Tibial nerve (tissue), 4 donors: ENCODE results near the gene TSPAN32. TPM values are rescaled to one million over a fixed set of nuclear protein-coding genes. Genes with fewer than 3 reads are reported as not detected.

Experiments
- DNase-seq, 2 donors: peaks; one replicate each; pipeline ENCODE4 v3.0.0-alpha.2; 2019; ENCODE audit warnings: low spot score in 2 of 2
- H3K27ac ChIP-seq, 4 donors: fragments of 200-600 bp; sonication (generic) in 3 of 4; one replicate each; pipeline ENCODE4 v1.5.1; 2017 to 2019; ENCODE audit warnings: mild to moderate bottlenecking in 1 of 4
- H3K27me3 ChIP-seq, 2 donors: fragments of 200-600 bp; sonication (generic) in 1 of 2; one replicate each; pipeline versions ENCODE4 v1.5.1 to v1.6.0; 2017 to 2019
- H3K36me3 ChIP-seq, 3 donors: fragments of 200-600 bp; sonication (generic); one replicate each; pipeline ENCODE4 v1.5.1; 2018 to 2019
- H3K4me1 ChIP-seq, 4 donors: fragments of 200-600 bp; sonication (generic) in 3 of 4; one replicate each; pipeline ENCODE4 v1.5.1; 2017 to 2019
- H3K4me3 ChIP-seq, 4 donors: fragments of 200-600 bp; sonication (generic) in 3 of 4; one replicate each; pipeline ENCODE4 v1.5.1; 2017 to 2019; ENCODE audit warnings: mild to moderate bottlenecking in 1 of 4, moderate library complexity in 1 of 4
- H3K9me3 ChIP-seq, 4 donors: fragments of 200-600 bp; sonication (generic) in 3 of 4; one replicate each; pipeline ENCODE4 v1.5.1; 2017 to 2019
- CTCF ChIP-seq, 5 experiments: fragments of 200-600 bp in 3 of 5; fragments of 450-650 bp in 2 of 5; sonication (generic) in 3 of 5; IDR thresholded peaks; one replicate each; pipeline ENCODE4 v1.5.1; 2016 to 2019; ENCODE audit warnings: antibody characterized with exemption in 5 of 5, mild to moderate bottlenecking in 3 of 5, moderate library complexity in 2 of 5
- EP300 ChIP-seq, 2 donors: sonication (generic); formaldehyde crosslinking; IDR thresholded peaks; one replicate each; pipeline ENCODE4 v1.6.1; 2017; ENCODE audit warnings: antibody characterized with exemption in 2 of 2, mild to moderate bottlenecking in 1 of 2
- POLR2A ChIP-seq, 2 donors: fragments of 450-650 bp; IDR thresholded peaks; one replicate each; pipeline ENCODE4 v1.6.1; 2017; ENCODE audit warnings: antibody characterized with exemption in 2 of 2, mild to moderate bottlenecking in 2 of 2, moderate library complexity in 2 of 2
- WGBS, 2 donors: methylation state at CpG; one replicate each; pipeline ENCODE4 v1.1.5; 2018; 5-methylcytosine and 5-hydroxymethylcytosine counted together
- total RNA-seq, 4 donors: library from RNA; depleted of rRNA; stranded (reverse); fragments of >200 nt; gene quantifications; one replicate each; pipeline ENCODE4 v1.1.0, GENCODE V29; 2016

Gene TSPAN32
- total RNA-seq, 4 donors from 2014 or later, result 1.8 to 9.0 (median 5.8) TPM

GRCh38 chr11:2294926-2295290 is 6.9 kb upstream of the TSPAN32 start:
- H3K27ac ChIP-seq, result no peak overlapping the region
- TF ChIP-seq EP300 (IDR thresholded peaks at IDR 0.05) (no peak), CTCF (IDR thresholded peaks at IDR 0.05) (no peak), POLR2A (IDR thresholded peaks at IDR 0.05) (no peak)
- H3K27me3 ChIP-seq, result no peaks in the 10 kb centered on the region
- no peaks in the 10 kb centered on the region for H3K36me3 ChIP-seq
- 82 to 83% methylated on average over 8 of the region's 8 CpGs for WGBS, 2 donors
- no peak overlapping the region for H3K4me3 ChIP-seq
- DNase-seq, result no peak
- no peaks in the 10 kb centered on the region for H3K9me3 ChIP-seq
- H3K4me1 ChIP-seq, result no peaks in the 10 kb centered on the region

GRCh38 chr11:2295971-2296912 is 5.6 kb upstream of the TSPAN32 start:
- Histone ChIP-seq H3K27ac (no peak overlapping the region), H3K36me3 (no peaks in the 10 kb centered on the region), H3K27me3 (no peaks in the 10 kb centered on the region), H3K4me1 (no peaks in the 10 kb centered on the region), H3K4me3 (no peak overlapping the region), H3K9me3 (no peaks in the 10 kb centered on the region)
- DNase-seq, result no peak
- TF ChIP-seq POLR2A (IDR thresholded peaks at IDR 0.05), result no peak
- TF ChIP-seq CTCF (IDR thresholded peaks at IDR 0.05), result no peak
- TF ChIP-seq EP300 (IDR thresholded peaks at IDR 0.05), result no peak
- WGBS, 2 donors, result 82 to 85% methylated on average over 16 to 17 of the region's 17 CpGs

DNA sequence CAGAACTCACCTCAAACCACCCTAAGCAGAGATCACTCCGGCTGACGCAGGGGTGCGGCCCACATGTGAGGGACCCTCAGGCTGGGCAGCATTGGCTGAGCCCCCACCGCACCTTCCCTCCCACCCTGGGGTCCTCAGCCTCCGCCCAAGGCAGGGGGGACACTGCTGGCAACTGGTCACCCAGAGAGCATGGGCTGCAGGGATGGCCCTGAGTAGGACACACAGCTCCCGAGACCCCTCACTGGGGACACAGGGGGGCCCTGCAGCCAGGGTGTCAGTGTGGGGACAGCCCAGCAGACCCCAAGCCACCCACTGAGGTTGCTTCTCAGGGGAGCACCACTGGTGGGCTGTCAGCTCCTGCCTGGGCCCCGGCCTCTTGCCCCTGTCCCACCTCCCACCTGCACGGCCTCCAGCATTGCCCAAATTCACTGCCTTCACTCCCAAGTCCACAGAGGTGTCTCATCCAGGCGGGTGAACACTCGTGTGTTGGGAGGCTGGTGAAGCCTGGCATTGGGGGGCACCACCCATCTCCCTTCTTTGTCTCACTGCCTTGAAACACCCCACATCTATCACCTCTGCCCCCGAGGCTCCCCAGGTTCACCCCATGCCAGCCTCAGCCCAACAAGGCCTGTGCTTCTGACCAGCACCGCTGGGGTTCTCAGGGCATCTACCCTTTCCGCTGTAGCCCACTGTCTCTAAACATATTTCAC is 4.7 kb upstream of the TSPAN32 start:
- no peaks in the 10 kb centered on the region for H3K27me3 ChIP-seq
- TF ChIP-seq EP300 (IDR thresholded peaks at IDR 0.05), result no peak
- TF ChIP-seq POLR2A (IDR thresholded peaks at IDR 0.05), result no peak
- no peak for TF ChIP-seq CTCF (IDR thresholded peaks at IDR 0.05)
- no peak overlapping the region for H3K4me3 ChIP-seq
- H3K27ac ChIP-seq, result no peak overlapping the region
- H3K9me3 ChIP-seq, result no peaks in the 10 kb centered on the region
- peaks cover 0 to 4% (median 0%) of the 10 kb centered on the region in 4 donors for H3K4me1 ChIP-seq
- DNase-seq, result no peak
- WGBS, 2 donors, result 83 to 92% methylated on average over 9 to 13 of the region's 13 CpGs
- H3K36me3 ChIP-seq, result no peaks in the 10 kb centered on the region

GRCh38 chr11:2297623-2298030 is 4.2 kb upstream of the TSPAN32 start:
- H3K4me1 ChIP-seq, result peaks cover 0 to 9% (median 3%) of the 10 kb centered on the region in 4 donors
- H3K27ac ChIP-seq, result no peak overlapping the region
- 42 to 50% methylated on average over 1 of the region's 1 CpG for WGBS, 2 donors
- DNase-seq, result peak in 1 of 2 donors; percentile 3
- H3K36me3 ChIP-seq, result no peaks in the 10 kb centered on the region
- no peak overlapping the region for H3K4me3 ChIP-seq
- no peak for TF ChIP-seq POLR2A (IDR thresholded peaks at IDR 0.05)
- TF ChIP-seq CTCF (IDR thresholded peaks at IDR 0.05), result no peak
- TF ChIP-seq EP300 (IDR thresholded peaks at IDR 0.05), result no peak
- H3K9me3 ChIP-seq, result no peaks in the 10 kb centered on the region
- no peaks in the 10 kb centered on the region for H3K27me3 ChIP-seq
